Stimulated activated CD4-positive, alpha-beta T cell treated with anti-CD3 and anti-CD28 coated beads, Interleukin-1b, Interleukin-23, amount 100 ng/mL, for 24 hours (primary cell): ENCODE results near the gene NCF4.
A peak's percentile ranks its signal among the peaks of the same experiment; 100 is the strongest.

ENCODE experiments used
- DNase-seq, 4 experiments: peaks; one replicate each; pipeline ENCODE4 v3.0.0-alpha.2; 2020; ENCODE audit warnings: low read depth in 4 of 4, low spot score in 1 of 4

NCF4 gene

DNA sequence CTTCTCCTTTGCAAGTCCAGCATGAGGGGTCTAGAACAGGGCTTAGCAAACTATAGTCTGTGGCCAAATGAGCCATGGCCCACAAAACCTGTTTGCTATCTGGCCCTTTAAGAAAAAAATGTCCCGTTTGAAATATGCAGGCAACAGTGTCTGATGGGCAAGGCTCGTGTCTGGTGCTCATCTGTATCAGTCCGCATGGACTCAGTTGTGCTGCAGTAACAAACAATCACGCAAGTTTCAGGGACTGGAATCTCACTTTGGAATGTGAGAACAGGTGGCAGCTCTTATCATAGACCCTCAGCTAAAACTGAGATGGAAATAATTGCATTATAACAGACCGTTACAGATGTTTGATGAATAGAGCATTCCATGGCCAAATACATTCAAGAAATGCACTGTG, 24.9 kb upstream of the NCF4 start:
- DNase-seq, result no peak

- DNase-seq, result no peak
Measured at GRCh38 chr22:36838119-36839030, 22.4 kb upstream of the NCF4 start.

GRCh38 chr22:36839356-36840073, 21.3 kb upstream of the NCF4 start:
- DNase-seq, result no peak

DNA sequence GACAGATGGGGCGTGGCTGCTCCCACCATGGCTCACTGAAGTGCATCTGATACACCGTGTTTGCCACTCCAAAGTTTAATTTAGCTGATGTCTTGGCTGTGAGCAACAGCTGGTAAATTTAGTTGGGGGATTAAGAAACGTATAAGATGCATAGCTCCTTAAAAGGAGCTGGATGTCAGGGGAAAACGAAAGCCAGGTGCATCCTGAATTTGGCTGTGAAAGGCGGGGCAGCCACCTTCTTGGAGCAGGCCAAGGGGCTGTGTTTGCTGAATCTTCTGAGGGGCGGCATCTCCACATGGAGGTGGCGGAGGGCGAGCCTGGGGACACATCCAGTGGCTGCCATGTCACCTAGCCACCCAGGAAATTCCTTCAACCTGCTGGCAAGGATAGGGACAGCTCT, 20.7 kb upstream of the NCF4 start:
- no peak for DNase-seq

GRCh38 chr22:36846271-36846670, 14.5 kb upstream of the NCF4 start:
- DNase-seq, result no peak

DNA sequence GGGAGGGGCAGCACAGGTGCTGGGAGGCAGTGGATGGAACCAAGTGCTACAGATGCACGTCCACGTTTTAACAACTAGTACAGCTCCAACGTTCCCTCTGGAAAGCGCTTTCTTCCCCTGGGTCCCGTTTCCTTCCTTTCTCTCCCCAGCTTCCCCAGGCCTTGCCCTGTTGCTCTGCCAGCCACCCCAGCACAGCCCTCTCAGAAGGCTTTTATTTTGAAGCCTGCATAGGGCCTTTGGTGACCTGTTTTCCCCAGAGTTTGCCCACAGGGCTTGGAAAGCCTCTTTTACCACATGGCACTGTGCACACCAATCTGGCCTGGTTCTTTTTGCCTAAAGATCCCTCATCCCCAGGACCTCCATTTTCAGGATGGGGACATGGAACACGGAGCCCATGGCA, 13.9 kb upstream of the NCF4 start:
- DNase-seq, result no peak

GRCh38 chr22:36850056-36850455, 10.8 kb upstream of the NCF4 start:
- DNase-seq, result no peak

- DNase-seq, result no peak
Measured at GRCh38 chr22:36850682-36851081, 10.1 kb upstream of the NCF4 start.

- no peak for DNase-seq
Measured at GRCh38 chr22:36852056-36852973, 8.5 kb upstream of the NCF4 start.

- peak; percentile 71 to 86 (median 84) for DNase-seq
Measured at GRCh38 chr22:36853407-36854099, 7.3 kb upstream of the NCF4 start.

GRCh38 chr22:36855478-36855877, 5.3 kb upstream of the NCF4 start:
- DNase-seq, result no peak

GRCh38 chr22:36856121-36856791, 4.5 kb upstream of the NCF4 start:
- DNase-seq, result peak; percentile 87 to 100 (median 96)

GRCh38 chr22:36856792-36857135, 4.0 kb upstream of the NCF4 start:
- no peak for DNase-seq

- DNase-seq, result no peak
Measured at GRCh38 chr22:36858156-36858555, 2.6 kb upstream of the NCF4 start.

- DNase-seq, result no peak
Measured at GRCh38 chr22:36858966-36859365, 1.8 kb upstream of the NCF4 start.

- DNase-seq, result no peak
Measured at GRCh38 chr22:36860017-36860416, 789 bp upstream of the NCF4 start.

DNA sequence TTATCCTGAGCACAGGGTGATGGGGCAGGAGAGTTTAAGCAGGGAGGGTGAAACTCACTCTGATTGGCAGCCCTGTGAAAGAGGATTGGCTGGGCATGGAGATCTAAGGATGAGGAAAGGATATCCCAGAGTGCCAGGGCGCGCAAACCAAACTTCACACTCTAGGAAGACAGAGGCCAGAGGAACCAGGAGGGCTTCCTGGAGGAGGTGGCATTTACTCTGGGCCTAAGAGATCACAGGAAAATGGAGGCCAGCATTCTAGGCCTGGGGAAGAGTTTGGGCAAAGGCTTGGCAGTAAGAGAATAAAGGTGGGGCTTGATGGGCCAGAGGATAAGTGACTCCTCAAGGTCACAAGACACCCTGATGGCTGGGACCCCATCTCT, 377 bp upstream of the NCF4 start:
- no peak for DNase-seq

DNA sequence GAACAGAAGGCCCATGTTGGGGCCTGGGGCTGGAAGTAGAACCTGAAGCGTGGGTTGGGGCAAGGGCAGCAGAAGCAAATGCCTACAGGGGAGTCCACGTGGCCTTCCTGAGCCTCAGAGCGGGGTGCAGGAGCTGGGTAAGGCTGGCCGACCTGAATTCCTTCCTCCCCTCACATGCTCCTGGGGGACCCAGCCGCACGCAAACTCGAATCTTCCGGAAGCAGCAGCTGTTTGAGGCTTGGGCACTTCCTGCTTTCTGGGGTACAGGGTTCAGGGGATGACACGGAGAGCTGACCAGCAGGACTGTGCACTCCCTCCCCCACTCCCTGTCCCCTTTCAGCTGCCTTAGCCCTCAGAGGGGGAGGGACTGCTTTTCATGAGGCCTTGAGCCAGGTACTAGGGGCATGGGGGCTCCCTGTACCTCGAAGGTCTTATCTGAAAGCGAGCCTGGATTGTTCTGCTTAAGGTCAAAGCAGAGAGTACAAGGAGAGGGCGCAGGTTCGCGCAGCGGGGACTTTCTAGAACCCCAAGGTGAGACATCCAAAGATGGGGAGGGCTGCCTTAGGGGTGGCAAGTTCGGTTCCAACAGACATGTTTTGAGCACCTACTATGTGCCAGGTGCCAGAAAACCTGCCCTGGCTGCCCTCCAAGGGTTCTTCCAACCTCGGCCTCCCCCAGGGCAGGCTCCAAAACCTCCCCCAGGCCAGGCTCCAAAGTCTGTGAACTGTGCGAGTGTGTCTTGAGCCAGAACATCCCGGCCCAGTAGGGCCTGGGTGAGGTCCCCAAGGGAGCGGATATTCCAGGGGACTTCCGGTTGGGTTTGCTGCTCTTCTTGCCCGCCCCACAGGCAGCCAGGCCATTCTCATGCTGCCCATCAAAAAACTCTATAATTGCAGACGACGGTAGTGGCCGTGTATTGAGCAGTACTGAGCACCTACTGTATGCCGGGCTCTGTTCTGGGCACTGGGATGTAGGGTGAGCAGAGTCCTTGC, 1.7 kb downstream of the NCF4 start:
- no peak for DNase-seq

- no peak for DNase-seq
Measured at GRCh38 chr22:36863281-36863680, 2.5 kb downstream of the NCF4 start.
